Stimulated activated CD4-positive, alpha-beta T cell treated with anti-CD3 and anti-CD28 coated beads, Interleukin-1b, Interleukin-23, amount 100 ng/mL, for 4 hours (primary cell): ENCODE measurements around the gene ZMYND15.

Experiments used
- DNase-seq, 2 donors: peaks; one replicate each; pipeline ENCODE4 v3.0.0-alpha.2; 2020; ENCODE audit warnings: low read depth in 2 of 2

The ZMYND15 gene

DNA sequence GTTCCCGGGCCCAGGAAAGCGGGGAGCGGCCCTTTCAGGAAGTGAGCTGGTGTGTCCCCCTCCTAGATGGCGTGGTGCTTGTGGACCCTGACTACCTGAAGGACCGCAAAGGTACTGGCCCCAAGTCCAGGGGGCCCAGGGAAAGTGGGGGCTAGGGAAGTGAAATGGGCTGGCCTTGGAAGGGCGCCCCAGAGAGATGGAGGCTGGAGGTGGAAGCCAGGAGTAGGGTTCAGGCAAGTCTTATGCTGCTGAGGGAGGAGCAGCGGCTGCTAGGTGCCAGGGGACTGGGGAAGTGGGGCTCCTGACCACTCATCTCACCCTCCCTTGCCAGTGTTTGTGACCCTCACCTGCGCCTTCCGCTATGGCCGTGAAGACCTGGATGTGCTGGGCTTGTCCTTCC, 23.6 kb upstream of the ZMYND15 start:
- no peak for DNase-seq

DNA sequence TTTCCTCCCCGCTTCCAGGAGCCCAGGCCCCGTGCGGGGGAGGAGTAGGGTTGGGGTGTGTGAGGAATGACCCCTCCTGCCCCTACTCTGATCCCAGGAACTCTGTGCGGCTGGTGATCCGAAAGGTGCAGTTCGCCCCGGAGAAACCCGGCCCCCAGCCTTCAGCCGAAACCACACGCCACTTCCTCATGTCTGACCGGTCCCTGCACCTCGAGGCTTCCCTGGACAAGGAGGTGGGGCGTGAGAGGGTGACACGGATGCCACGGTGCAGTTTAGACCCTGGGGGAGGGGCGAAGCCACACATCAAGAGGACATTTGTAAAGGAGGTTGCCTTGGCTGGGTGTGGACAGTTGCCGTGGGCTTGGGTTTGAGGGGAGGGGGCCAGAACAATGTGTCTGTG, 21.8 kb upstream of the ZMYND15 start:
- DNase-seq = no peak

DNA sequence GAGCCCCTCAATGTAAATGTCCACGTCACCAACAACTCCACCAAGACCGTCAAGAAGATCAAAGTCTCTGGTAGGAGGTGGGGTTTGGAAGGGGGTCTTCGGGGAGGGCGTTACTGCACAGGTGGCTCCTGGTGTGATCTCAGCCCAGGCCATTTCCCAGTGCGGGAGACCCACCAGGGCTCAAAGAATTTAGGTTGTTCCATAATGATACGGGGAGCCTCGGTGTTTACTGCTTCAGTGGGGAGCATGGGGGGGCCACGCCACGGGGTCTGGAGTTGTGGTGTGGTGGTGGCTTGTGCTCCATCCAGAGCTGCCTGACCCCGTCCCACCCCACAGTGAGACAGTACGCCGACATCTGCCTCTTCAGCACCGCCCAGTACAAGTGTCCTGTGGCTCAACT, 21.4 kb upstream of the ZMYND15 start:
- DNase-seq = no peak

DNA sequence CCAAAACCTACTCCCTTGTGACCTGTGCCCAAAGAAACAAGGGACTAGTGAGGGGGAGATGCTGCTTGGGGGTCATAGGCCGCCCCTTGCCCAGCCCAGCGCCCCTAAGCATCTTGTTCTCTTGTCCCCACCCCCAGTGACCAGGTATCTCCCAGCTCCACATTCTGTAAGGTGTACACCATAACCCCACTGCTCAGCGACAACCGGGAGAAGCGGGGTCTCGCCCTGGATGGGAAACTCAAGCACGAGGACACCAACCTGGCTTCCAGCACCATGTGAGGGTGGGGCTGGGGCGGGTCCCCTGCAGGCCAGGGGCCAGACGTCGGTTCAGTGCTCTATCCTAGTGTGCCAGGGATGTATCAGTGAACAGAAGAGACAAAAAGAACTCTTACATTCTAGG, 20.5 kb upstream of the ZMYND15 start:
- no peak for DNase-seq

DNA sequence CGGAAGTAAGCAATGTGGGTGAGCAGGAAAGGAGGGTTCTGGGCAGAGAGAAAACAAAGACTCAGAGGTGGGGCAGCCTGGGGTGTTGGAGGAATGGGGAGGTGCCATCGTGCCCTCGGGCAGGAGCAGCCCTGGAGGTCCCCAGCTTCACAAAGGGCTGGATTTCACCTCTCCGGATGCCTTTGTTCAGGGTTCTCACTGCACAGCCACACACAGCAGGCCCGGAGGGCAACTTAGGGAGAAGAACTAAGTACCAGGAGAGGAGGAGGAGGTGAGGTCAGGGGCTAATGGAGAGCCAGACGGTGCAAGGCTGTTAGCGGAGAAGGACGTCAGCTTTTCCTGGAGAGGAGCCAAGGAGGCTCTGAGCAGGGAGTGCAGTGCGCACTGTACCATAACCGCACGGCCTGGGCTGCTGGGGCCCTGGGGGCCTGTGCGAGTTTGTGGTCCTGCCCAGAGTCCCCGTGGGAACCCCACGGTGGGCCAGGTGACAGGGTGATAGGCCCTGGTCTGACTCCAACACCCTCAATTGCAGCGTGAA, 19.9 kb upstream of the ZMYND15 start:
- DNase-seq = no peak

DNA sequence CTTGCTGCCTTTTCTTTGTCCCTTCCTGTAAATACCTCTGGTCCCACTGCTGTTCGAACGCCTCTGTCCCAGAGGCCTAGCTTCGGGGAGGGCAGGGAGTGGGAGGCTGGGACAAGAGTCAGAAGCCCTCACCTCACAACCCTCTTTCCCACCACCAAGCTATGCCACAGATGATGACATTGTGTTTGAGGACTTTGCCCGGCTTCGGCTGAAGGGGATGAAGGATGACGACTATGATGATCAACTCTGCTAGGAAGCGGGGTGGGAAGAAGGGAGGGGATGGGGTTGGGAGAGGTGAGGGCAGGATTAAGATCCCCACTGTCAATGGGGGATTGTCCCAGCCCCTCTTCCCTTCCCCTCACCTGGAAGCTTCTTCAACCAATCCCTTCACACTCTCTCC, 18.8 kb upstream of the ZMYND15 start:
- DNase-seq = no peak

DNA sequence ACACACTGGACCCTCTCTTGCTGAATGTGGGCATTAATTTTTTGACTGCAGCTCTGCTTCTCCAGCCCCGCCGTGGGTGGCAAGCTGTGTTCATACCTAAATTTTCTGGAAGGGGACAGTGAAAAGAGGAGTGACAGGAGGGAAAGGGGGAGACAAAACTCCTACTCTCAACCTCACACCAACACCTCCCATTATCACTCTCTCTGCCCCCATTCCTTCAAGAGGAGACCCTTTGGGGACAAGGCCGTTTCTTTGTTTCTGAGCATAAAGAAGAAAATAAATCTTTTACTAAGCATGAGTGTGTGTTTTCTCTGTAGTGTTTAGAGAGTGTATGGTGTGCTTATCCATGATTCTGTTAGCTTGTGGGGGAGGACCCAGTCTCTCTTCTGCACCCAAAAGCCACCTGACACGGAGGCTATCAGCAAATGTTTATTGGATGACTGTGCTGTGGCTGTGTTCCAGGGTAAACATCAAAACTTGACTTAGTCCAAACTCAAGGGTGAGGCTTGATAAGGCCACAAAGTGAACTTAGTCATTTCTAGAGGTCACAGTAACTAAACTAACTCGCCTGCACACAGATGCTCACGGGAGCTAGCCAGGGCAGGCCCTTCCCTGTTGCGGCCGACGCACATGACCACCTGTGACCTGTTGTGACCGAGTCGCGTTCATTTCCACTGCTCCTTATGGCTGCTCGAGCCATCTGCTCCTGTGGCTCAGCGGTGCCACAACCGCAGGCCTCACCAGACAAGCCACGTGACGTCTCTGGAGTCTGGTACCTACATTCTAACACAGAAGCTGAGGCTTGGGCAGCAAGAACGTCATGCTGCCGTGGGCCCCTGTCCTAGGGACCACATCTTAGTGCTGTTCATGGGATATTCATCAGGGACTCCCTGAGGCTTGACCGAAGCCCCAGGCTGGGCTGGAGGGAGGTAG, 18.2 kb upstream of the ZMYND15 start:
- DNase-seq = no peak

DNA sequence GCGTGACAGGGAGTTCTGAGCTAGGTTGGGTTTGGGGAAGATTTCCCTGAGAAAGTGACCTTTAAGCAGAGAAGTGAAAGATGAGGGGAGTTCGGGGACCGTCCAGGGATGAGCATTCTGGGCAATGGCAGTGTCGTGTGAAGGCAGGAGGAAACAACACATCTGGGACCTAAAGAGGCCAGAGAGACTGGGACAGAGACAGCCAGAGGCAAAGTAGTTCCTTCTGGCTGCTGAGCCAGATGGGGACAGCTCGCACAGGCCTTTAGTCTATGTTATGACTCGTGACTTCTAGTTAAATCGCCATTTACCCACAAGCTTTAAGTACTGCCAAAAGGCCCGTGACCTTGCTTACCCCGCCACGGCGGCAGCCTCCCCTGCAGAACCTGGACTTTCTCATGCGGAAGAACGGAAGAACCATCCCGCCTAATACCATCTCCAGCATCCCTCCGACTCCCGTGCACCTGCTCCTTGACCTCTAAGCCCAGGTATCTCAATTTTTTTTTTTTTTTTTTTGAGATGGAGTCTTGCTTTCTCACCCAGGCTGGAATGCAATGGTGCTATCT, 16.9 kb upstream of the ZMYND15 start:
- no peak for DNase-seq

DNA sequence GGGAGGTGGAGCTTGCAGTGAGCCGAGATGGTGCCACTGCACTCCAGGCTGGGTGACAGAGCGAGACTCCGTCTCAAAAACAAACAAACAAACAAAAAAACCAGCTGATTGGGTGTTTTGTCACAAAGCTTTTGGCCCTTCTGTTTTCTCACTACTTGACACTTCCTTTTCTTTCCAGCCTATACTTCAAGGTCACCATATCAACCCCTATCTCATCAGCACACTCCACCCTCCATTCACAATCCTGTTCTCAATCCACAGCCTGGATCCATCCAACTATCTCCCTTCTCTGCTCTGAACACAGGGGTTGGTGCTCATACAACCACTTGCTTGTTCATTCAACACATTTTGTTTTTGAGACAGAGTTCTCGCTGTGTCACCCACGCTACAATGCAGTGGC, 15.0 kb upstream of the ZMYND15 start:
- DNase-seq = no peak

DNA sequence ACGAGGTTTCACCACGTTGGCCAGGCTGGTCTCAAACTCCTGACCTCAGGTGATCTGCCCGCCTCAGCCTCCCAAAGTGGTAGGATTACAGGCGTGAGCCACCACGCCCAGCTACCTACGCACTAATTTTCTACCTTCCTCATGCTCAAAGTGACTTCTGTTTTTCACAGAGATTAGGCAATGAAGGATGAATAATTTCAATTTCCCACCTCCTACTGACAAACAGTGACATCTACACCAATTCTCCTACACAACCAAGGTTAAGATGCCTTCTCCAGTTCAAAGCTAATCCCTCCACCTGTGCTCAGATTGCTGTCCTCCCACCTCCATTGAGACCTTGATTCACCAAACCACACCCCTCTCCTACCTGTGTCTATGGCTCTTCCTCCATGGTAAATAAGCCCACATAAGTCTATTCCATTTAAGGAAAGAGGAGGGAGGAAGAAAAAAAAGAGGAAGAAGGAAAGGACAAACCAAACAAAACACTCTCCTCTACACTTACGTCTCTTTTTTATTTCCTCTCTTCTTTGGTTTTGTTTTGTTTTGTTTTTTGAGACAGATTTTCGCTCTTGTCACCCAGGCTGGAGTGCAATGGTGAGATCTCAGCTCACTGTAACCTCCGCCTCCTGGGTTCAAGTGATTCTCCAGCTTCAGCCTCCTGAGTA, 13.9 kb upstream of the ZMYND15 start:
- DNase-seq = no peak

DNA sequence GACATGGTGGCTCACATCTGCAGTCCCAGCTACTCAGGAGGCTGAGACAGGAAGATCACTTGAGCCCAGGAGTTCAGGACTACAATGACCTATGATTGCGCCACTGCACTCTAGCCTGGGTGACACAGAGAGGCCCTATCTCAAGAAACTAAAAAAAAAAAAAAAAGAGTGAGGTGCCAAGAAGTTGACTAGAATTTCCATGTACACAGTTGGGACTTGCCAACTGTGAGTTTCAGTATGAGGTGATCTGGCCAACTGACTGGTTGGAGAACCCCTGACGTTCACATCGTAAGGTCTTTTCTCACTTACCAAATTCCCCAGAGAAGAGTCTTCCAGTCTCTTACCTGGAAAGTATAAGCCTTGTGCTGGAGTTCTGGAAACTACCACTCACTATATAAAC, 11.5 kb upstream of the ZMYND15 start:
- DNase-seq = no peak

DNA sequence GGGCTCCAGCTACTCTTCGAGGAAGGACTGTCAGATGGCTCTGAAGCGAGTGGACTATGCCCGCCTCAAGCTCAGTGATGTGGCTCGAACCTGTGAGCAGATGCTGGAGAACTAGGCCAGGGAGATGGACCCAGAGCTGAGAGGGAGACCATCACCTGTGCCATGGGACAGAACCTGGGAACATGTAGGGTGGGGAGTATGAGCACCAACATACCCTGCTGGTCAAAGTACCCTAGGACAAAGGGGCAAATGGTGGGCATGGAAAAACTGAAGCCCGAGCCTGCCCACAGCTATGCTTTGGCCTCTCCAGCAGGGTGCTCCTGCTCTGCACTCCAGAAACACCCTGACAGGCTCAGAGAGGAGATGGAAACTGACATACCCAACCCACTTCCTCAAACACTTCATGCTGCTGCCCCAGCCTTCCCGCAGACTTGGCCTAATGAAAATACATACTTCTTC, 6.5 kb upstream of the ZMYND15 start:
- DNase-seq = no peak

DNA sequence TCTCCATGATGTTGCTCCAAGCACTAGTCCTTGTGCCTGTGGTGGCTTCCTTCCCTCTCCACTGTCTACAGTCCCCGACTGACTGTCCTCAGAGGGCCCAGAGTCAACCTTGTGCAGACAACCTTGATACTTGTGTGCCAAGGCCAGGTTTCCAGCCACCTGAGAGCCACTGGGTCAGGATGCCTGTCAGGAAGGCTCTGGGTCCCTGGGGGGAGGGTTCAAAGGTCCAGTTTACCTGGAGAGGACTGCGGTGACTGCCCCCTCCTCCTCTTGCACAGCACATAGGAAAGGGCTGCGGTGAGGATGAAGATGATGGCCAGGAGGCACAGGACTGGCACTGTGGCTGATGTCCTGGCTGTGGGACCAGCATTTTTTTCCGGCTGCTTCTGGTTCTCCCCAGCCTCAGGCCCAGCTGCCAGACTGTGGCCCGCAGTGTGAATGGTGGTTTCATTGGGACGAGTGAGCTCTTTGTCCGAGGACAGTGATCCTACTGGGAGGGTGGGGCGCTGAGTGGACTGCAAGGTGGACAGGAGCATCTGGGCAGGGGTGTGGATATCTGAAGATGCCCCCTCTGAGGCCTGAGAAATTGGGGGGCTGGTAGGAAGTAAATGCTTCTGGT, 4.7 kb upstream of the ZMYND15 start:
- DNase-seq = no peak

DNA sequence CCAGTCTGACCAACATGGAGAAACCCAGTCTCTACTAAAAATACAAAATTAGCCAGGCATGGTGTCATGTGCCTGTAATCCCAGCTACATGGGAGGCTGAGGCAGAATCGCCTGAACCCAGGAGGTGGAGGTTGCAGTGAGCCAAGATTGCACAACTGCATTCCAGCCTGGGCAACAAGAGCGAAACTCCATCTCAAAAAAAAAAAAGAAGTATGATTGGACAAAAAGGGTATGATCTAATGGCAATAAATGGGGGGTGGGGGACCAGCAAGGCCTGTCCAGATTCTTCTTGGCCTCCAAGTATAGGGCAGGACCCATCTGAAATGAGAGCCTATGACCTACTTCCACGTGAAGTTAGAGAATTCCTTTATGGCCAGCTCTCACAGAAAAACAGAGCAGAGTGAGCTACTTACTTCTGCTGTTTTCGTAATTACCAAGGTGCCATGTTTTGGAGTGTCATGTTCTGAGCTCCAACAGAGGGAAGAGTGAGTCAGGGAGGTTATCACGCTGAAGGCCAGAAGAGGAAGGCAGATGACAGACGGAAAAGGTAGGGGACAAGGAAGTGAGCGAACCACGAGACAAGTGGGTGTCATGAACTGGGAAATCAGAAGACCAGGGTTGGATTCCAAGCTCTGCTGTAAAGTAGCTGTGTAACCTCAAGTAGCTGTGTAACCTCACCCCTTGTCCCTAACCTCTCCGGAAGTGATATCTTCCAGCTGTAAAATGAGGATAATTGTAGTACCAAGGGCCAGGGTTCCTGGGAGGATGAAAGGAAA, 3.6 kb upstream of the ZMYND15 start:
- DNase-seq = no peak

DNA sequence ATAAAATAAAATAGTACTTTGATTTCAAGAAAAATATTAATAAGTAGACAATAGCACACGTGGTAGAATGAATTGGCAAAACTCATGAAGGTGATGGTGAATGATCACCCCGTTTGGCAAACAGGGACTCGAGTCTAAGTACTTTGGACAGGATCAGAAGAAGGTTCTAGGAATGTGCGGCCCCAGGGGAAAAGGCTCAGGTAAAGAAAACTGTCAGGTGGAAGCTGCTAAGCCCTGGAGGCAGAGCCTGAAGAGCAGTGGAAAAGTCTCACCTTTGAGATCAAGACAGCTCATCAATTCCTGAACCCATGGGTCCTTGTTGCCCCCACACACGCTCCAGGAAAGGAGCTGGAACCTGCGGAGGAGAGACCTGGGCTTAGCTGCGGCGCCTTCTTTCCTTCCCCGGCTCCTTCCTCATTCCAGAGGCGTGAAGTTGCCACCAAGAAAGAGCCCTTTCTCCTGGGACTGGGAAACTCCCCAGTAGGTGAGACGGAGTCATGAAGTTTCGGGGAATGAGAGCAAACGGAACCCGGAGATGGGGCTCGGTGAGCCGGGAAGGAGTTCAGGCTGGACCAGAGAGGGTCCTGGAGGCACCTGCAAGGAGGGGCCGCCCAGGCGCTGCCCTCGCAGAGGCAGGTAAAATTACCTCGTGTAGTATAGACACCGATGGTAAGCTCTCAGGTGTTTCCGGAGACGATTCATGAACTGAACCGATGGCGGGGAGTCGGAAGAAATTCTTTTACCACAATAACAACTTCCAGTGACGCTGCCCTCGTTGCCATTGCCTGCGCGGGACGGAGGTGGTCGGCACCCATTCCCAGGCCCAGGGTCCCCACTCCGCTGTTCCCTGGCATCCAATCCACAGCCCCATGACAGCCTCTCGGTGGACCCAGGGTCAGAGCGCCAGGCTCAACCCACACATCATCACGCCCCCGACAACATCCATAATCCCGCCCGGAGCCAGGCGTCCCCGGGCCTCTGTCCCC, 1.2 kb upstream of the ZMYND15 start:
- no peak for DNase-seq

DNA sequence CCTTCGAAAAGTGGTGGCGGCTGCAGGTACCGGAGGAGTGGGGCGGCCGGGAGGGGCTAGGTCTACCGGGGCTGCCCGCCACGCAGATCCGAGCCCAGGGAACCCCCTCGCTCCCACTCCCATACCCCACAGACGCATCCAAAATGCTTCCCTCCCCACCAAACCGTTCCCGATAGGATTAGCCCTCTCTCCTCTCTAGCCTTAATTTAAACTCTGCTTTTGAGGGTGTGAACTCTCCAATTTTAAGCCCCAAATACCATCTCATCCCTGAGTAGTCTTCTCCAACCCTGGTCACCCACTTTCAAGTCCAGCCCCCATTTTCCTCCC, 355 bp downstream of the ZMYND15 start:
- no peak for DNase-seq

DNA sequence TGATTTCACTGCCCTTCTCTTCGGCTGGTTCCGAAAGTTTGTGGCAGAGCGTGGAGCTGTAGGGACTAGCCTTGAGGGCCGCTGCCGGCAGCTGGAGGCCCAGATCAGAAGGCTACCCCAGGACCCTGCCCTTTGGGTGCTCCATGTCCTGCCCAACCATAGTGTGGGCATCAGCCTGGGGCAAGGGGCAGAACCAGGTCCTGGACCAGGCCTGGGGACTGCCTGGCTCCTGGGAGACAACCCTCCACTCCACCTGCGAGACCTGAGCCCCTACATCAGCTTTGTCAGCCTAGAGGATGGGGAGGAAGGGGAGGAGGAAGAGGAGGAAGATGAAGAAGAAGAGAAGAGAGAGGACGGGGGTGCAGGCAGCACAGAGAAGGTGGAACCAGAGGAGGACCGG, 951 bp downstream of the ZMYND15 start:
- DNase-seq = no peak

DNA sequence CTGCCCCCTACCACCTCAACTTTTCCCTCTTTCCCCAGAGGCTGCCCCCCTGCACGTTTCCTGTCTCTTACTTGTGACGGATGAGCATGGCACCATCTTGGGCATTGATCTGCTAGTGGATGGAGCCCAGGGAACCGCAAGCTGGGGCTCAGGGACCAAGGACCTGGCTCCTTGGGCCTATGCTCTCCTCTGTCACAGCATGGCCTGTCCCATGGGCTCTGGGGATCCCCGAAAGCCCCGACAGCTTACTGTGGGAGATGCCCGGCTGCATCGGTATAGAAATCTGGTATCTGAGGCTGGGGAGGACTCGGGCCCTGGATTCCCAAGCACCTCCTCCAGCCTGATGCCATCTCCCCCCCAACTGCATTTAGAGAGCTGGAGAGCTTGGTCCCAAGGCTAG, 1.9 kb downstream of the ZMYND15 start:
- DNase-seq = no peak

DNA sequence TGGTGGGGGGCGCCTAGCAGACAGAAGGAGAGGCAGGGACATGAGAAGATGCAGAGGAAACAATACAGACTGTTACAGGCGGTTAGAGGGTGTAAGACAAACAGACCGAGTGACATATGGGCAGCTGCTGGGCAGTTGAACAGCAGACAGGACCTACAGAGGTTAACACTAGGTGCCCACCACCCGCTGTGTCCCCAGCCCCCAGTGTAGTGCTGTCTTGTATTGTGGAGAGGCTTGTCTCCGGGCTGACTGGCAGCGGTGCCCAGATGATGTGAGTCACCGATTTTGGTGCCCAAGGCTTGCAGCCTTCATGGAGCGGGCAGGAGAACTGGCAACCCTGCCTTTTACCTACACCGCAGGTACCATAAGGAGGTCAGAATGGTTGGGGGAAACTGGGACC, 2.5 kb downstream of the ZMYND15 start:
- DNase-seq = no peak

DNA sequence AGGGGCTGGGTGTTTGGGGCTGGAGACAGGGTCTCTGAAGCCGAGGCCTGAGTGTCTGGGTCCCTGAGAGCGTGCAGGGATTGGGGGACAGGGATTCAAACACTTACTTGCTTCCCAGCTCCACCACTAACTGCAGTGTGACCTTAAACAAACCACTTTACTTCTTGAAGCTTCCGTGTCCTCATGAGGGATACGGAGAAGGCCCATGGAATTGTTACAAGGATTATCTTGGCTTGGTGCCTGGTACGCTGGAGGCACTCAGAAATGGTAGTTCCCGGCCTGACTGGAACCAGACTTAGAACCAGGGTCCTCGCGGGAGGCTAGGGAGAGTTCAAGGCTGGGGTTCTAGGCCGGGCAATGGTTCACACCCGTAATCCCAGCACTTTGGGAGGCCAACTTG, 3.0 kb downstream of the ZMYND15 start:
- no peak for DNase-seq
